NCI-H82 treated with DMSO at 0.1 percent for 48 hours (cell line): ENCODE measurements around the gene RAD51B.

Experiments
- DNase-seq: peaks from one replicate; lab custom pipeline; 2025; ENCODE audit not compliant: unreplicated experiment; lab: John Stamatoyannopoulos, UW

Gene RAD51B

DNA sequence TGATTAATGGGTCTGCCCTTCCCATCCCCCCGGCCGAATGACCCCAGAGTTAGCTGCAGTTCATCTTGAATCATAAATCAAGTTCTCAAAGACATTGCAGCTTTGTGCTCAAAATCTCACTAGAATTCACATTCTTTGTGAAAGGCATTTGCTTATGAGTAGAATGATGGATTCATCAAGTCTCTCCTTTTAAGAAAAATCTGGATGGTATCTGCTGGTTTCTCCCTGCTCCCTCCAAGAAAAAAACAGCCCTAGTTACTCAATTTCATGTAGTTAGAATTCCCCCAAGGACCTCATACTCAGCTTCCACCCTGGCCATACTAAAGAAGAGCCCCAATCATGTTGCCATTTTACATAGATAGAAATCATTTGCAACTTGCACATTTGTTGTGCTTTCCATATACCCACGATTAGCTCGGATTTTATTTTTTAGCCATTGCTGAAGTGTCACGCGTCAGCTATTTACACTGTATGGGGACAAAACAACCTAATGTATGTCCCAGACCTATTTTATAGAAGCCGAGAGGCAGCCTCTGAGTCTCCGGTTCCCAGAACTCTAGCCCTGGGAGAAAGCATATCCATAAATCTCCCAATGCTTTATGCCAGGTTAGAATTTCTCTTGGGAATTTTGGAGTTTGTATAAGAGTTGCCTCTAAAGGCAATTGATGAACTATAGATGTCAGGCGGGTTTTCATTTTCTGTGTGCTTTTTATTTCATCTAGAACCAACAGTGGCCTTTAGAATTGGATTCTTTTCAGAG lies 673.8 kb downstream of the RAD51B start:
- DNase-seq = no peak

GRCh38 chr14:68495101-68496039 lies 675.8 kb downstream of the RAD51B start:
- DNase-seq = no peak

DNA sequence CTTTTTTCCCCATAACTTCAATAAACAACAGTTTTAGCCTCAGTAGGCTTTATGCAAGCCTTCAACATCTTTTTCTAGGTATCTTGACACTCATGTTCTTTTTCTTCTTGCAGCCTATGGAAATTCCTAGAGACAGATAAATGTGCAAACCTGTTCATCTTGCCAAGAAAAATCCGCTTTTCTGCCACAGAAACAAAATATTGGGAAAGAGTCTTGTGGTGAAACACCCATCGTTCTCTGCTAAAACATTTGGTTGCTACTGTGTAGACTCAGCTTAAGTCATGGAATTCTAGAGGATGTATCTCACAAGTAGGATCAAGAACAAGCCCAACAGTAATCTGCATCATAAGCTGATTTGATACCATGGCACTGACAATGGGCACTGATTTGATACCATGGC lies 677.4 kb downstream of the RAD51B start:
- DNase-seq = no peak

DNA sequence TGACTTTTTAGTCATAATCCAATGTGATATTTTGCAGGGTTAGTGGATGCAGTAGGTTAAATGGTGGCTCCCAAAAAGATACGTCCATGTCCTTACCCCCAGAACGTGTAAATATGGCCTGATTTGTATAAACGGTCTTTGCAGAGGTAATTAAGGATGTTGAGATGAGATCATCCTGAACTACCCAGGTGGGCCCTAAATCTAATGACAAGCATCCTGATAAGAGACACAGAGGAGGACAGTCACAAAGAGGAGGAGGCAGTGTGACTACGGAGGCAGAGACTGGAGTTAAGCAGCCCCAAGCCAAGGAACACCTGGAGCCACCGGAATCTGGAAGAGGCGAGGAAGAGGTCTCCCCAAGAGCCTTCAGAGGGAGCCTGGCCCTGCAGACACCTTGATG lies 679.9 kb downstream of the RAD51B start:
- DNase-seq = no peak

DNA sequence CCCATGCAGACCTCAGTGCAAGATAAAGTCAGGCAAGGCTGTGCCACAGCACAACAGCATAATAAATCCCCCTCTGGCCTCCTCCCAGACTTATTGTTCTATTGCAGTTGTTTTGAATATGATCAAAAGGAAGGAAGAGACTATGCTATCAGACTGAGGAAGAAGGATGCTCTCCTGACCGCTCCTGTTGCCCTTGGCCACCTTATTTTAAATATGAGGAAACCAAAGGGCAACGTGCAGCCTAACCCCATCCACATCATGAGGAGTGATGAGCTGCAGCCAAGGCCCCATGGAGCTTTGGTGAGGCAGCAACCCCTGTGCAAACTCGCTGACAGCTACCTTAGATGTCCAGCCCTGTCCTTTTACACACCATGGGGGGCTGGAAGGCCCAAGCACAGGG lies 681.6 kb downstream of the RAD51B start:
- no peak for DNase-seq

DNA sequence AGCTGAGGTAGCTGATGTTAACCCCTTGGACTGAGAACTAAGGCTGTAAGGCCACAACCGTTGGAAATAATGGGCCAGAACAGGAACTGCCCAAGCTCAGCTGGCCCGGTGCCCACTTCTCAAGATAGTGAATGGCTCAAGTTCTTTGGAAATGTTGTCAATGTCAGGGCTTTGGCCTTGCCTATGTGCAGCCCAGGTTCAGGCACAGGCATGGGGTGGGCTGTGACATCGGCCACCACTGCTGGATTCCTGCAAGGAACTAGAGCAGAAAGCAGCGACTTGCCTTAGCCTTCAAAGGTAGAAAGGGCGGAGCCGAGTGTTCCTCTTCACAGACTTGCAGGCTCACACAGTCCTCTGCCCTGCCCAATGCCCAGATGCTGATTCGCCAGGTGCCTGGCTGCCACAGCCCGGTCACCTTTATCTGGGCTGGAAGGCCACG lies 682.1 kb downstream of the RAD51B start:
- no peak for DNase-seq

DNA sequence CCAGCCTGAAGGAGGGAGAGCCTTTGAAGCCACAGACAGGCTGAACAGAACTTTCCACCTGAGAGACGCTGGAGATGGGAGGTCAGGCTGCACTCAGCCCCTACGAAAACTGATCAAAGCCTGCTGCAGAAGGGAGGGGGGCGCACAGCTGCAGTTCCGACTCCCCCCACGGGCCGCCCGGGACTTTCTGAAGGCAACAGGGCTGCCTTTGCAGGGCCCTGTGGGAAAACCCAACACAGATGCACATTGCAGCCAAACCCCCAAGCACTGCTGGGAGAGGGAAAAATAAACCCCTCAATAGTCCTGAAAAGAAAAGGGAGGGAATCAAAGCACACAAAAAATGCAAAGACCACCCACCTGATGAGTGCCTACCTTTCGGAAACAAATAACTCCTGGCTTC lies 682.7 kb downstream of the RAD51B start:
- DNase-seq = no peak

GRCh38 chr14:68503186-68503825 lies 683.7 kb downstream of the RAD51B start:
- DNase-seq = no peak

- no peak for DNase-seq
Measured at GRCh38 chr14:68504861-68505260, 685.3 kb downstream of the RAD51B start.

DNA sequence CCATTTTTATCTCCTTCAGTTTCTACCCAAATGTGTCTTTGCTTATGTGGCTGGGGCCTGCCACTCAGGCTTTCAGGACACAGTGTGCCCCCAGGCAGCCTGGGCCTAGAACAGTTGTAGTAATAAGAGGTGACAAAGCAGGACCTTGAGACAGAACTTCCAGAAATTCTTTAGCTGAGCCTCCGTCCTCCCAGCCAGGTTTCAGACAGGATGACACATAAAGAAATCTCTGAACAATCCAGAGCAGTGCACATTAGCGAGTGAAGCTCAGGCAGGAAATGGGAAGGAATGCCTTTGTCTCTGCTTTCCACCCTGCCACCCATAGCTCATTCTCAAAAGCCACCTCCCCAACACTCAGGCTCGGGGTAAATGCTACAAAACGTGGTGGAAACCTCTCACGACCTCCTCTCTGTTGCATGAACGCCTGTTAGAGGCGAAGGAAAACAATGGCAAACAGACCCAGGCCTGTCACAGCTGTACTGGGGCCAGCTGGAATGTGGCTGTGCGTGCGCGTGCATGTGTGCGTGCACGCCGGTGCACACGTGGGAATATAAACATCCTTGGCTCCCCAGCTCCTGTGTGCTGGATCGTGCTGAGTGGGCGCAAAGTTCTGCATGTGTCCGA lies 686.6 kb downstream of the RAD51B start:
- DNase-seq = no peak

GRCh38 chr14:68506645-68507419 lies 687.3 kb downstream of the RAD51B start:
- no peak for DNase-seq

DNA sequence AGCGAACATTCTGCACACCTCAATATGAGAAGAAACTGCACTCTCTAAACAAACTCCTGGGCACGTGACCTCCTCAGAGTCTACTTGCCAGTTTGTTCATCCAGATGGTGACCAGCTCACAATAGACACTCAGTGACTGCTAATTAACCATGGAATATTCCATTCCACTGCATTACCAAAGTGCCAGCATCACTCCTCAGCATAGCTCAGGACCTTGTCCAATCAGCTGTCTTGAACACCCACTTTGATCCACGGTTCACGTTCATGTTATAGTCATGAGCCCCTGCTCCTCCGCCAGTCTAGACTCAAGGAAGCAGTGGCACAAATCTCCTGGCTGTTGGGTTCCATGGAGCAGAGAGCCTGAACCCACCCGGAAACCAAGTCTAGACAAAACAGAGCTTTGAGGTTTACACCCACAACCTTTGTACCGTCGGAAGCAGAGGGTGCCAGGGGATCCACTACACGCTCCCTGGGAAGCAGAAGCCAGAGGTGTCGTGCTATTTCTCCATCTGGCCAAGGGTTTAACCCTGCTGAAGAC lies 688.0 kb downstream of the RAD51B start:
- no peak for DNase-seq

DNA sequence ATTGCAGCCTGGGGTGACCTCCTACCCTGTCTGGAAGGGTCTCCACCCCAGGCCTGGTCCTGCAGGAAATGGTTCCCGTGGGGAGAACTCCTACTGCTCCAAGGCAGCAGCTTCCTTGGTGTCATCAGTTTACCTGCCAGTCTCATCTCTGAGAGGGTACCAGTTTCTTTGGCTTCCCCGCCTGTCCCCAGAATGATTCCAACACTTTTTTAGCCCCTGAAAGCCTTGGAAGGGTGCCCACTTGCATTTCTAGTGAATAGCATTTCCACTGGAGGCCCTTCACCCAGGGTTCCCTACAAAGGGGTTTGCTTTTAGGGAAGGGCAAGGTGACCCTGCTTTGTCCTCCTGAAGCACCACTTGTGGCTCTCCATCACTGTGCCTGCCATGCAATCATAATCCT lies 689.0 kb downstream of the RAD51B start:
- DNase-seq = no peak

DNA sequence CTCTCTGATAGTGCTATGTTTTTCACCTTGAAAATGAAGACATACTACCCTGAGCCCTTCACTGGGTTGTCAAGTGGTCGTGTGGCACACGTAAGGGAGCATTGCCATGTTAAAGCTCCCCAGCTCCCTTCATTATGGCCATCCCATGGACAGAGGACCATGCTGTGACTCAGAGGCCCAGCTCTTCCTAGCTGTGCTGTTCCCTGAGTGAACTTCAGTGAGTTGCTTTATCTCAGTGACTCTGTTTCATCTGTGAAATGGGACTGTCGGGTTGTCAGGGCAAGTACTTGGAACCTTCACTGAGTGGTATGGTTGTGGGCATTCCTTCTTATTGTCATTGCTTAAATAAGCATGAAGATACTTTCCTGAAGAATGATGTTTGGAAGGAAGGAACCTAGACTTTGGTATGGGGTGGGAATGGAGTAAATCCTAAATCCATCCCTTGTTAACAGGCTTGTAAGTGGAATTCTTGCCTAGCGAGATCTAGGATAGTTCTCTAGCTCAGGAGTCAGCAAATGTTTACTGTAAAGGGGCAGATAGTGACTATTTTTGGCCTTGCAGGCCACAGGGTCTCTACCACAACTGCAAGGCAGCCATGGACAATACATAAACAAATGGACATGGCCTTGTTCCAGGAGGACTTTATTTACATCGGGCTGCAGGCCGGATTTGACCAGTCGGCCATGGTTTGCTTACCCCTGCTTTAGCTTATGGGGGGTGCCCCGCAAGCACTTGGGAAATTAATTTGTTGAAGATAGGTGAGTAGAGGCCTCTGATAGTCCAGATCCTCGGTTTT lies 689.8 kb downstream of the RAD51B start:
- DNase-seq = no peak

DNA sequence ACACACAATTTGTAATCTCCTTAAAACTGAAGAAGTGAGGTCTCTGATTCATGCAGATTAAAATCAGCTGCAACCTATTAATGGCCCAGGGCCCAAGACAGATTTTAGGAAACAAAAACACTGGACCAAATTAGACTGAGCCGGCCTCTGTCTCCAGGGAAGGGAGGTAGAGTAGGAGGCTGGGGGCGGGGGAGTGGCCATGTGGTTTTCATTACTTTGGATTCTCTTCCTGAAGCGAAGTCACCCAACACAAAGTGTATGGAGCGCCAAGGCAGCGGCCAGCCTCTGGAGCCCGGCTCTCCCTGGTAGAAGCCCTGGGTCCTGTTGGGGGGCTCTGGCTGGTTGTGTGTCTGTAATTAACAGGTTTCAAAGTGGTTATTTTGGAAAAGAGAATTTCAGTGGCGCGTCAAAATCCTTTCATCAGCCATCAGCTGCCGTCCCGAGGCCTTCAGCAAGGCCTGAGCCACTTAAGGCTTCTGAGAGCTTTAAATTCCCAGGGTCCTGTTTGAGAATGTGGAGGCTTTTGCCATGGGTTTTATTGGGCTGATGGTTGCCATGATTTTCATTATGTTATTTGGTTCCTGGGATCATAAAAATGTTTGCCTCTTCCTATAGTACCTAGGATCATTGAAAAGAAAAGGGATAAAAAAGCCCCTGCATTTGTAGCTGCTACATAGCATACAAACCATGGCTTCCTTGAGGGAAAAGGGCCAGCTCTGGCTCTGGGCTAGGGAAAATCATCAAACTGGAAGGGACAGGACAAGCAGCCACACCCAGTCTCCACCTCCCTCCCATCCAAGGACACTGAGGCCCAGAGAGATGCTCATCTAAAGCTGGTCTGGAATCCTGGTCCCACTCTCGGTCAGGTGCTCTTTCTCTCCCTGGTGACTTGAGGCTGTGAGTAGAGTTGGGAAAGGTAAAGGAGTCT lies 690.9 kb downstream of the RAD51B start:
- no peak for DNase-seq

- no peak for DNase-seq
Measured at GRCh38 chr14:68511129-68512047, 691.8 kb downstream of the RAD51B start.

GRCh38 chr14:68512088-68512487 lies 692.5 kb downstream of the RAD51B start:
- DNase-seq = no peak
